GM15510 (cell line): Measurements from ENCODE around the gene CEP44.

ENCODE experiments used
- POLR2A ChIP-seq: IDR thresholded peaks from 3 replicates; pipeline ENCODE4 v1.6.1; 2011; ENCODE audit warnings: borderline replicate concordance; ENCODE audit not compliant: insufficient read length; ENCODE audit errors: extremely low read depth

Gene CEP44

GRCh38 chr4:174273930-174274329, 9.8 kb upstream of the CEP44 start:
- TF ChIP-seq POLR2A = no peak

GRCh38 chr4:174274436-174274835, 9.3 kb upstream of the CEP44 start:
- no peak for TF ChIP-seq POLR2A

- TF ChIP-seq POLR2A = no peak
These were observed 8.6 kb upstream of the CEP44 start for GRCh38 chr4:174275101-174275500.

GRCh38 chr4:174277433-174277832, 6.3 kb upstream of the CEP44 start:
- TF ChIP-seq POLR2A = no peak

- TF ChIP-seq POLR2A = no peak
These were observed 5.2 kb upstream of the CEP44 start for GRCh38 chr4:174278467-174278866.

- no peak for TF ChIP-seq POLR2A
These were observed 4.1 kb upstream of the CEP44 start for GRCh38 chr4:174279433-174280155.

GRCh38 chr4:174281182-174281737, 2.5 kb upstream of the CEP44 start:
- no peak for TF ChIP-seq POLR2A

GRCh38 chr4:174281901-174282300, 1.8 kb upstream of the CEP44 start:
- TF ChIP-seq POLR2A = no peak

GRCh38 chr4:174282836-174283506, 740 bp upstream of the CEP44 start:
- TF ChIP-seq POLR2A = no peak

GRCh38 chr4:174284487-174284886, 776 bp downstream of the CEP44 start:
- no peak for TF ChIP-seq POLR2A

- TF ChIP-seq POLR2A = no peak
These were observed 3.2 kb downstream of the CEP44 start for GRCh38 chr4:174286870-174287269.

GRCh38 chr4:174292473-174292872, 8.8 kb downstream of the CEP44 start:
- TF ChIP-seq POLR2A = no peak

- TF ChIP-seq POLR2A = no peak
These were observed 20.0 kb downstream of the CEP44 start for GRCh38 chr4:174303687-174304086.

- no peak for TF ChIP-seq POLR2A
These were observed 21.0 kb downstream of the CEP44 start for GRCh38 chr4:174304664-174305063.

- TF ChIP-seq POLR2A = no peak
These were observed 22.2 kb downstream of the CEP44 start for GRCh38 chr4:174305961-174306360.

- TF ChIP-seq POLR2A = no peak
These were observed 24.0 kb downstream of the CEP44 start for GRCh38 chr4:174307694-174308093.
